Fibroblast of lung (primary cell): ENCODE measurements around the gene SRCAP. TPM values are rescaled to one million over a fixed set of nuclear protein-coding genes. Genes with fewer than 3 reads are reported as not detected.

Experiments used
- DNase-seq, 2 donors: peaks; one replicate each; pipeline versions ENCODE4 v3.0.0 to v3.0.0-alpha.2; 2010; ENCODE audit warnings: low read depth in 2 of 2
- H2AFZ ChIP-seq: 2 replicates; pipeline ENCODE4 v1.5.1; 2012; ENCODE audit warnings: low read length, control low read depth, inconsistent platforms
- H3K27ac ChIP-seq: 2 replicates; pipeline ENCODE4 v1.5.1; 2011; ENCODE audit warnings: low read length, control low read depth; ENCODE audit not compliant: insufficient read depth
- H3K27me3 ChIP-seq: 2 replicates; pipeline ENCODE4 v1.5.1; 2011; ENCODE audit warnings: mild to moderate bottlenecking, low read length; ENCODE audit not compliant: control insufficient read depth, insufficient read depth
- H3K36me3 ChIP-seq: 2 replicates; pipeline ENCODE4 v1.5.1; 2011; ENCODE audit warnings: low read length; ENCODE audit not compliant: control insufficient read depth, insufficient read depth
- H3K4me1 ChIP-seq: 2 replicates; pipeline ENCODE4 v1.5.1; 2011; ENCODE audit warnings: low read length; ENCODE audit not compliant: control insufficient read depth, insufficient read depth; ENCODE audit errors: extremely low read depth
- H3K4me2 ChIP-seq: 2 replicates; pipeline ENCODE4 v1.5.1; 2011; ENCODE audit warnings: low read length, control low read depth; ENCODE audit not compliant: insufficient read depth; ENCODE audit errors: extremely low read depth
- H3K4me3 ChIP-seq, 4 experiments: fragments of 200-600 bp in 1 of 4; sonication (generic) in 1 of 4; replicated peaks in 1 of 4; 2 replicates each; pipeline ENCODE4 v1.5.1; 2011 to 2016; ENCODE audit warnings: low read length in 4 of 4, low read depth in 3 of 4, mild to moderate bottlenecking in 3 of 4, control low read depth in 2 of 4, inconsistent platforms in 1 of 4, mixed read lengths in 1 of 4; ENCODE audit not compliant: insufficient read depth in 1 of 4; ENCODE audit errors: control extremely low read depth in 1 of 4
- H3K79me2 ChIP-seq: 2 replicates; pipeline ENCODE4 v1.5.1; 2012; ENCODE audit warnings: mild to moderate bottlenecking, low read length, inconsistent platforms; ENCODE audit not compliant: control insufficient read depth, insufficient read depth
- H3K9ac ChIP-seq: 2 replicates; pipeline ENCODE4 v1.5.1; 2011; ENCODE audit warnings: mild to moderate bottlenecking, low read length, control low read depth; ENCODE audit not compliant: insufficient read depth
- H3K9me3 ChIP-seq: 2 replicates; pipeline ENCODE4 v1.5.1; 2012; ENCODE audit warnings: low read depth, low read length; ENCODE audit not compliant: control insufficient read depth, insufficient read depth
- H4K20me1 ChIP-seq: 2 replicates; pipeline ENCODE4 v1.5.1; 2011; ENCODE audit warnings: low read length; ENCODE audit not compliant: control insufficient read depth, insufficient read depth; ENCODE audit errors: extremely low read depth
- EZH2 ChIP-seq: IDR thresholded peaks from 2 replicates; pipeline ENCODE4 v1.5.1; 2012; ENCODE audit warnings: low read length, control low read depth, mild to moderate bottlenecking; ENCODE audit errors: missing control alignments
- polyA plus RNA-seq, 2 donors: library from polyadenylated mRNA; depleted of rRNA in 1 of 2; stranded (reverse) in 1 of 2; unstranded in 1 of 2; fragments of >200 nt; gene quantifications; 2 replicates each; pipeline ENCODE4 v1.2.1, GENCODE V29; 2011 to 2012; ENCODE audit warnings: missing spikeins in 1 of 2
- total RNA-seq: library from RNA; depleted of rRNA; stranded (reverse); fragments of >200 nt; gene quantifications from 2 replicates; pipeline ENCODE4 v1.2.1, GENCODE V29; 2014
- TF ChIP-seq, protein P1 (sequence below), 2 donors: IDR thresholded peaks in 1 of 2; conservative IDR thresholded peaks in 1 of 2; 1 replicate in 1 of 2; 2 replicates in 1 of 2; pipeline ENCODE4 v1.5.1; 2011 to 2012; ENCODE audit warnings: low read length in 2 of 2, control low read depth in 1 of 2, inconsistent platforms in 1 of 2, low read depth in 1 of 2, mild to moderate bottlenecking in 1 of 2

The SRCAP gene
- total and polyA plus RNA-seq, 2 donors (not counting 1 experiment from before 2014, with no cell fraction given): 3.5 to 14.2 TPM

DNA sequence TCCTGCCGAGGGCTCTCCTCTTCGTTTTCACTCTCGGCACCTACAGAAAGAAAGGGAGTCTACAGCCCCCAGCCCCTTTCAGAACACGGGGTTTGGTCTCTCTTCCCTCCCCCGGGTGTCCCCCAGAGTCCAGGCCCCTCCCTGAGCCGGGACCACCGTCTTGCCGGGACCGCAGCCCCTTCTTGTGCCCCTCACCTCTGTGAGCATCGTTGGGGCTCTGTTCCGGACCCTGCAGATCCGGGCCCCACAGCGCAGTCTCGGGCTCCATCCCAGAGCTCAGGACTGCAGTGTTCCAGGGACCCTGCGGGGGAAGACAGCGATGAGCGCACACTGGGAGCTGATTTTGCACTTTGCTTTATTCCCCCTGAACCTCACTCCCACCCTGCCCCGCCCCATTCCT lies 85.2 kb downstream of the SRCAP start:
- Histone ChIP-seq H3K27ac (no peak overlapping the region), H3K27me3 (no peaks in the 10 kb centered on the region), H3K9me3 (no peaks in the 10 kb centered on the region), H3K4me1 (peaks cover 6% of the 10 kb centered on the region), H3K4me2 (no peak overlapping the region), H3K9ac (no peak overlapping the region), H3K79me2 (peaks cover 20% of the 10 kb centered on the region), H4K20me1 (no peaks in the 10 kb centered on the region), H3K4me3 (no peak overlapping the region), H3K36me3 (peaks cover 16% of the 10 kb centered on the region), H2AFZ (no peak overlapping the region)
- no peak for TF ChIP-seq EZH2
- TF ChIP-seq, protein P1, sequence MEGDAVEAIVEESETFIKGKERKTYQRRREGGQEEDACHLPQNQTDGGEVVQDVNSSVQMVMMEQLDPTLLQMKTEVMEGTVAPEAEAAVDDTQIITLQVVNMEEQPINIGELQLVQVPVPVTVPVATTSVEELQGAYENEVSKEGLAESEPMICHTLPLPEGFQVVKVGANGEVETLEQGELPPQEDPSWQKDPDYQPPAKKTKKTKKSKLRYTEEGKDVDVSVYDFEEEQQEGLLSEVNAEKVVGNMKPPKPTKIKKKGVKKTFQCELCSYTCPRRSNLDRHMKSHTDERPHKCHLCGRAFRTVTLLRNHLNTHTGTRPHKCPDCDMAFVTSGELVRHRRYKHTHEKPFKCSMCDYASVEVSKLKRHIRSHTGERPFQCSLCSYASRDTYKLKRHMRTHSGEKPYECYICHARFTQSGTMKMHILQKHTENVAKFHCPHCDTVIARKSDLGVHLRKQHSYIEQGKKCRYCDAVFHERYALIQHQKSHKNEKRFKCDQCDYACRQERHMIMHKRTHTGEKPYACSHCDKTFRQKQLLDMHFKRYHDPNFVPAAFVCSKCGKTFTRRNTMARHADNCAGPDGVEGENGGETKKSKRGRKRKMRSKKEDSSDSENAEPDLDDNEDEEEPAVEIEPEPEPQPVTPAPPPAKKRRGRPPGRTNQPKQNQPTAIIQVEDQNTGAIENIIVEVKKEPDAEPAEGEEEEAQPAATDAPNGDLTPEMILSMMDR (conservative IDR thresholded peaks at IDR 0.05 in 1 of 2, IDR thresholded peaks at IDR 0.05 in 1 of 2; ENCODE audit: low read depth in 1 of 2, low read length in 2 of 2): no peak
- no peak for DNase-seq

DNA sequence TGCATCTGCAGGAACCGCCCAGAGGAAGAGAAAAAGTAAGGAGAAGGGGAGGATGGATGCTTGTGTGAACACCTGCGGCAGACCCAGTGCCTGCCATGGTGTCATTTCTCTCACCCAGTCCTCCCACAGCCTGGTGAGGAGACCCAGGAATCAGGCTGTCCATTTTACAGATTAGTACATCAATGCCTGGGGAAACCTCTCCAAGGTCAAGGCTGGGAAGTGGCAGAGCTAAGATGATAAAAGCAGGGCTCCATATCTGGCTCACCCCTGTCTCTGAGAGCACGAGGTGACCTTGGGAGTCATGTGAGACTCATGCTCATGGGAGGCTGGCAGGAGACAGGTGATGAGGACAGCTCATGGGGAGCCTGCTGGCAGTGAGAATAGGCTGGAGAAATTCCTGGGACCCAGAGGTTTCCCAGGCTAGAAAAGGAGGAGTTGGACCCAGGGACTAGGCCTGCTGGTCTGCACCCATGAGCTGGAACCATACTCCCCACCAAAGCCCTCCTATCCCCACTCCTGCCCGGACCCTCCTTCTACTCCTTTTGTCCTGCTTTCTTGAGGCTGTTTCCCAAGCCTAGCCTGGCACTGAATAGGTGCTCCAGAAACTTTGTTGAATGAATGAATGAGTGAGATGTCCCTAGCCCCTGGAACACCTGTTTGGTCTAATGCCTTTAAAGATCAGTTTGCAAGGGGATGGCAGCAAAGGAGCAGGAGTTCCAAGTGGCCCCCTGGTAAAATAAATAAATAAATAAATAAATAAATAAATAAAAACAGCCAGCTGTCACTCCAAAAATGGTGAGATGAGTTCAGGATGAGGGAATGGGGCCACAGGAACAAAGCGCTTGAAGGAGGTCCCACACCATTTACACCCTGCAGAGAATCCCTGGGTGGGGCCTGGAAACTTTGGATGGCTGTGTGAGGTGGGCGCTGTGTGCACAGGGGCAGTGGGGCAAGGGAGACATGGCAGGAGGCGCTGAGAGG lies 86.4 kb downstream of the SRCAP start:
- Histone ChIP-seq H3K4me1 (peaks cover 6% of the 10 kb centered on the region), H2AFZ (no peak overlapping the region), H3K27me3 (no peaks in the 10 kb centered on the region), H3K36me3 (peaks cover 12% of the 10 kb centered on the region), H3K4me3 (peak overlapping the region; percentile 78 to 95 (median 86)), H4K20me1 (no peaks in the 10 kb centered on the region), H3K9me3 (no peaks in the 10 kb centered on the region), H3K79me2 (peaks cover 20% of the 10 kb centered on the region), H3K4me2 (peak overlapping the region; percentile 93), H3K27ac (peak overlapping the region; percentile 87), H3K9ac (peak overlapping the region; percentile 75)
- no peak for TF ChIP-seq EZH2
- TF ChIP-seq, protein P1 (conservative IDR thresholded peaks at IDR 0.05 in 1 of 2, IDR thresholded peaks at IDR 0.05 in 1 of 2; ENCODE audit: low read depth in 1 of 2, low read length in 2 of 2): no peak
- no peak for DNase-seq

DNA sequence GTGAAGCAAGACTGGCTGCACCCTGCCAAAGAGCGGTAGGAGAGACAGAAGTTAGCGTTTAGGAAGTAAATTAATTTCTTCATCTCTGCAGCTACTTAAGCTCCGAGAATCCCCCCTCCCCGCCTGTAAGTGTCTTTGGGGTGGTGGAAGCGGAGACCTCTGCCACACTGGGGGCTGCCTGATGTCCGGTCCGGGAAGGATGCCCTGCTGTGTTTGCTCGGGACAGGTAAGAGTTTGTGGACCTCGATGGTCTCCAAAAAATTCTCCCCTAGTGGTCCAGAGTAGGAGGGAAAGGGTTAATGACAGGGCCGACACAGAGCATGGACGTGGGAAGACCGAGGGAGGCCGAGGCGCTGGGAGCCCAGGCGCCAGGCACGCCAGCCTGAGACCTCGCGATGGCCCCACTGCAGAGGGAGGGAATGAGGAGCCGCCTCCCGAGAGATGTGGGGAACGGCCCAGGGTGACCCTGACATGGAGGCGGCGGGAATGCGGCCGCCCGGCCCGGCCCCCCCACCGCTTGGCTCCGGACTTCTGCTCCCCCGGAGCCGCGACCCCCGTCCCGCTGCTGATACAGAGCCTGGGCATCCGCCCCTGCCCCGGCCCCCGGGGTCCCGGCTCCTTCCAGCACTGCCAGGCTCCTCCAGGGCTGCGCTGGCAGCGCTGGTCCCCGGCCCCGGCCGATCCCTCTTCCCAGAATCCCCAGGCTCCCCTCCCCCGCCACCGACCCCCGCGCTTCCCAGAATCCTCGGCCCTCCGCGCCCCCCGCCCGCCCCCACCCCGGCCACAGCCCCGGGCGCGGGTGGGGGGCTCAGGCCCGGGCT lies 87.4 kb downstream of the SRCAP start:
- H3K27me3 ChIP-seq: no peaks in the 10 kb centered on the region
- H3K4me2 ChIP-seq: peak overlapping the region; percentile 93
- DNase-seq: peak; percentile 60 to 61
- no peaks in the 10 kb centered on the region for H3K9me3 ChIP-seq
- no peaks in the 10 kb centered on the region for H4K20me1 ChIP-seq
- TF ChIP-seq, protein P1 (conservative IDR thresholded peaks at IDR 0.05 in 1 of 2, IDR thresholded peaks at IDR 0.05 in 1 of 2; ENCODE audit: low read depth in 1 of 2, low read length in 2 of 2): no peak
- no peak for TF ChIP-seq EZH2
- H3K9ac ChIP-seq: peak overlapping the region; percentile 94
- H3K4me1 ChIP-seq: peaks cover 6% of the 10 kb centered on the region
- H2AFZ ChIP-seq: no peak overlapping the region
- peaks cover 20% of the 10 kb centered on the region for H3K79me2 ChIP-seq
- H3K4me3 ChIP-seq: peak overlapping the region; percentile 78 to 95 (median 86)
- peaks cover 12% of the 10 kb centered on the region for H3K36me3 ChIP-seq
- H3K27ac ChIP-seq: peak overlapping the region; percentile 87
